GM19193 (cell line): ENCODE data around the gene SPIRE1.

Experiments used
- POLR2A ChIP-seq: IDR thresholded peaks from 4 replicates; pipeline ENCODE4 v1.6.1; 2011; ENCODE audit not compliant: insufficient read depth, insufficient read length; ENCODE audit errors: extremely low read depth

Gene SPIRE1

DNA sequence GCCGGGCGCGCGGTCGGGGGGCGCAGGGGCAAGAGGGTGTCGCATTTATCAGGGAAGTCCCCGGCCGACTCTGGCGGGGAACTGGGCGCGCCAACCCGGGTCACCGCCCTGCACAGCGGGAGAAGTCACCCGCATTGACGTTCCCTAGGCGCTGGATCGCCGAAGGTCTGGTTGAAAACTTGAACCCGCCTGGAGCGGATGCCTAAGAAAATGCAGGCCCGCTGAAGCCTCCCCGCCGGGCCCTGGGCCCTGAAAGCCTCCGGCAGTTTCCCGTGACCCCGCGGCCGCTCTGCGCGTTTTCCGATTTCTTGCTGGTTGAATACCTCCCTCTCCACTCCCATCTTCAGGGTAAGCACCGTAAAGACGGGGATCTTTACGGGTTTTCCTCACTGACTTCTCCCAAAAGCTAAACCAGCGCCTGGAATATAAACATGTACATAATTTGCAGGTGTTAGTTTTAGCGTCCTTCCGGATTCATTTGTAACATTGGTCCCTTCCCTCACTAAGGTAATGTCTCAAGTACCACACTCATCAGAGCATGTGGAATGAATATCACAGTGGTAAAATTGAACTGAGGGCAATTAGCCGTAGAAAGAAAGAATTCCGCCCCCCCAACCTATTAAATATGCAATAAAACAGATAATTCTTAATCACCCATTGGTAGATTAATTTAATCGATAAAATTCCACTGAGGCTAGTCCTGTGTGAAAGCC, 675 bp upstream of the SPIRE1 start:
- no peak for TF ChIP-seq POLR2A

- TF ChIP-seq POLR2A, result no peak
These were observed 796 bp downstream of the SPIRE1 start for GRCh38 chr18:12656938-12657683.

- TF ChIP-seq POLR2A, result no peak
These were observed 1.3 kb downstream of the SPIRE1 start for GRCh38 chr18:12656605-12656937.

- no peak for TF ChIP-seq POLR2A
These were observed 2.9 kb downstream of the SPIRE1 start for GRCh38 chr18:12654971-12655370.

DNA sequence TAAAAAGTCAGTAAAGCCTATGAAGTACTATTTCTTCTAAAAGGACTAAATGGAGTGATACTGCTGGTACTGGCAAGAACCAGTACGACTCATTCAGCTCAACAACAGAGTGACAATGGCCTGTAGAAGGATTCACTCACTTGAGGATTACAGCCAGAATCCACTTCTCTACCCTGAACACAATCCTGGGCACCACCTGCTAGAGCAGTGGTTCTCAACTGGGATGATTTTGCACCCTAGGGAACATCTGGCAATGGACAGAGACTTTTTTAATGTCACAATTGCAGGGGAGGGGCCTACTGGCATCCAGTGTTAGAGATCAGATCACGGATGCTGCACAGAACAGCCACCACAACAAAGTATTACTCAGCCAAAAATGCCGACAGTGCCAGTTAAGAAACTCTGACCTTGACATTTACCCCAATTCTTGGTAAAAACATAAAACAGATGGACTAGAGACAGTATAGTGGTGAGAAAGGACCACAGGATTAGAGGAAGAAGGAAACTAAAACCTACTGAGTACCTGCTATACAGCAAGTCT, 5.0 kb downstream of the SPIRE1 start:
- no peak for TF ChIP-seq POLR2A

- TF ChIP-seq POLR2A, result no peak
These were observed 6.3 kb downstream of the SPIRE1 start for GRCh38 chr18:12651651-12652050.

DNA sequence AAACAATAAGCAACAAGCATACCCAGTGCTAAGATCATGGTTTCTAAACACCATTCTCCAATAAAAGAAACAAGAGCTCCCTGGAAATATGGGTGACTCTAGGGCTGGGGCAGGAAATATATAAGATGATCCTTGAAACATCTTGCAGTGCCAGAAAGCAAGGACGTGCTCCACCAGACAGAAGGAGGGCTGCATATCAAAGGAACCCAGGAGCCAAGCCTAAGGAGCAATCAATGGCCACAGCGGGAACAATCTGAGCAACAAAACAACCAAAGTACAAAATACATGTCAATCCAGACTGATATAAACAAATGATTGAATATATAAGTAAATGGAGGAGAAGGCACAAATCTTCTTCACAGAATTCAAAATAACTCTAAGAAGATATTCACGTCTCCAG, 10.1 kb downstream of the SPIRE1 start:
- no peak for TF ChIP-seq POLR2A

DNA sequence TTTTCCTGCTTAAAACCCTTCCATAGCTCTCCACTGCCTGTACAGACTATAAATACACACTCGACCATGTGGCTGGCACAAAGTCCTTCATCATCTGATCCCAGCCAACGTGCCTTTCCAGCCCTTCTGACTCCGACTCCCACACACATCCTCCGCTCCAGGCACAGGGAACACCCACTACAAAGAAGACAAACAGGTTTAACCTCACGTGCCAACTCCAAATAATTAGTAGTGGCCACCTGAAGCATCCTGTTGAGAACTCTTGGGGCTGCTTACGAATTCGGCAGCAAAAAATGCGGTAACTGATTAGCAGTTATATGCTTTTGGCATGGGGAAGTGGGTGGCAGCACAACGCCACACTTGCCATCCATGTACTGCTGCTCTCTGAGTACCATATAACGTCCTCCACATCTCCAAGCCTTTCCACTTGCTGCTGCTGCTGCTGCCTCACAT, 12.1 kb downstream of the SPIRE1 start:
- no peak for TF ChIP-seq POLR2A

DNA sequence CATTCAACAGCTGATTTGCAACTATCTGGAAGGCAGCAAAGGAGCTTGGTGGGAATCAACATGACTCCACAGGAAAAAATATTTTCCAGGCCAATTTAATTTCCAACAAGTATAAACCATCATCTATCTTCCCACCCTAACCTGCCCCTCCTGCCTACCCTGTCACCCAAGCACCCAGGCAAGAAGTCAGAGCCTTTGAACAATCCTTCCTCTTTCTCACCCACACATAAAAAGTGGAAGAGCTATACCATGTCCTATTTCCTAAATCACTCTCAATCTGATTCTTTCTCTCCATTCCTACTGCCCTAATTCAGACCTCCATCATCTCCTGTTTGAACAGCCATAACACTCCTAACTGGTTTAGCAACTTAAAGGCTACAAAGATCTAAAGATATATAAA, 12.7 kb downstream of the SPIRE1 start:
- no peak for TF ChIP-seq POLR2A

DNA sequence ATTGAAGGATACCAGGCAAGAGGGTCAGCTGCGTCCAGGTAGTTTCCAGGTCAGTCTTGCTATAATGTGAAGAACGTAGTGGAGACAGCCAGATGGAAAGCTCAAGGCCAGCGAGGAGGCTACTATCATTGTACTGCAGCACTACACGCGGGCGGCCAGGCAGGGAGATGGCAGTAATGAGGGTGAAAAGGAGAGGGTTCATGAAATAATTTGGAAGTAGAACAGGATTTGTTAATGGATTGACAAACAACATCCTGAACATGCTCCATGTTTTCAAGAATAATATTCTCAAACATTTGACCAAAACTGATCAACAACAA, 17.1 kb downstream of the SPIRE1 start:
- TF ChIP-seq POLR2A, result no peak

GRCh38 chr18:12639990-12640880, 17.7 kb downstream of the SPIRE1 start:
- no peak for TF ChIP-seq POLR2A

DNA sequence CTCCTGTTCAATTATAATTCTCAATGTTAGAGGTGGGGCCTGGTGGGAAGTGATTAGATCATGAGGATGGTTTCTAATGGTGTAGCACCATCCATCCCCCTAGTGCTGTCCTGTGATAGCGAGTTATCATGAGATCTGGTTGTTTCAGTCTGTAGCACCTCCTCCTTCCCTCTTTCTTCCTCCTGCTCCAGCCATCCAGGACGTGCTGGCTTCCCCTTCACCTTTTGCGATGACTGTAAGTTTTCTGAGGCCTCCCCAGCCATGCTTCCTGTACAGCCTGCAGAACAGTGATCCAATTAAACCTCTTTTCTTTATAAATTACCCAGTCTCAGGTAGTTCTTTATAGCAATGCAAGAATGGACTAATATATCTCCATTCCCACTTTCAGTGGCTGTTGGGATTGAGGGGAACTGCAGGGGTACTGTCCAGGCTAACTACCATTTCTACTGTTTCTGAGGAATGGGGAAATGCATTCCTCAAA, 19.2 kb downstream of the SPIRE1 start:
- TF ChIP-seq POLR2A, result no peak

- TF ChIP-seq POLR2A, result no peak
These were observed 19.8 kb downstream of the SPIRE1 start for GRCh38 chr18:12637901-12638643.

GRCh38 chr18:12637393-12637792, 20.5 kb downstream of the SPIRE1 start:
- no peak for TF ChIP-seq POLR2A
